Body of pancreas (tissue), 4 donors: Measurements from ENCODE around the gene TBC1D22B. TPM values are rescaled to one million over a fixed set of nuclear protein-coding genes. Genes with fewer than 3 reads are reported as not detected.

Source experiments
- ATAC-seq: fragments of 150-250 bp; one replicate; pipeline ENCODE4 v1.9.1; 2016
- DNase-seq, 4 donors: peaks; one replicate each; pipeline ENCODE4 v3.0.0-alpha.2; 2019
- H3K27ac ChIP-seq, 4 donors: fragments of 200-600 bp; sonication (generic); 1 replicate in 3 of 4; 2 replicates in 1 of 4; pipeline versions ENCODE4 v1.5.1 to v1.6.1; 2016 to 2019; ENCODE audit warnings: mild to moderate bottlenecking in 1 of 4, mixed read lengths in 1 of 4, moderate library complexity in 1 of 4
- H3K27me3 ChIP-seq, 2 donors: fragments of 200-600 bp; sonication (generic); one replicate each; pipeline ENCODE4 v1.6.0; 2016; ENCODE audit warnings: mild to moderate bottlenecking in 1 of 2
- H3K36me3 ChIP-seq, 2 donors: fragments of 200-600 bp; sonication (generic); replicated peaks in 1 of 2; 2 replicates each; pipeline ENCODE4 v1.5.1; 2016; ENCODE audit warnings: low read depth in 2 of 2; ENCODE audit not compliant: insufficient read depth in 1 of 2
- H3K4me1 ChIP-seq: fragments of 200-600 bp; sonication (generic); one replicate; pipeline ENCODE4 v1.6.0; 2016
- H3K4me3 ChIP-seq, 2 donors: fragments of 200-600 bp; sonication (generic); 1 replicate in 1 of 2; 2 replicates in 1 of 2; pipeline ENCODE4 v1.5.1; 2016 to 2019
- H3K9me3 ChIP-seq, 3 donors: fragments of 200-600 bp; sonication (generic); 1 replicate in 2 of 3; 2 replicates in 1 of 3; pipeline ENCODE4 v1.5.1; 2016
- POLR2A ChIP-seq, 3 donors: fragments of 450-650 bp; IDR thresholded peaks; one replicate each; pipeline ENCODE4 v1.6.1; 2016; ENCODE audit warnings: antibody characterized with exemption in 3 of 3, mild to moderate bottlenecking in 2 of 3
- WGBS, 2 donors: methylation state at CpG; one replicate each; pipeline ENCODE4 v1.1.5; 2017; 5-methylcytosine and 5-hydroxymethylcytosine counted together
- intact Hi-C: fragments of 100-400 bp; cut with DNase I; formaldehyde crosslinking; loops from one replicate; pipeline ENCODE4 v1.15.1; 2023
- total RNA-seq, 2 donors: library from RNA; depleted of rRNA; stranded (reverse); fragments of >200 nt; gene quantifications; one replicate each; pipeline ENCODE4 v1.1.0, GENCODE V29; 2016
- TF ChIP-seq, protein P1 (sequence below), 7 experiments: fragments of 450-650 bp in 4 of 7; fragments of 200-600 bp in 3 of 7; sonication (generic) in 3 of 7; IDR thresholded peaks; one replicate each; pipeline ENCODE4 v1.5.1; 2016 to 2019; ENCODE audit warnings: antibody characterized with exemption in 7 of 7

The TBC1D22B gene
- total RNA-seq, 2 donors from 2014 or later: 8.0 to 8.2 TPM

DNA sequence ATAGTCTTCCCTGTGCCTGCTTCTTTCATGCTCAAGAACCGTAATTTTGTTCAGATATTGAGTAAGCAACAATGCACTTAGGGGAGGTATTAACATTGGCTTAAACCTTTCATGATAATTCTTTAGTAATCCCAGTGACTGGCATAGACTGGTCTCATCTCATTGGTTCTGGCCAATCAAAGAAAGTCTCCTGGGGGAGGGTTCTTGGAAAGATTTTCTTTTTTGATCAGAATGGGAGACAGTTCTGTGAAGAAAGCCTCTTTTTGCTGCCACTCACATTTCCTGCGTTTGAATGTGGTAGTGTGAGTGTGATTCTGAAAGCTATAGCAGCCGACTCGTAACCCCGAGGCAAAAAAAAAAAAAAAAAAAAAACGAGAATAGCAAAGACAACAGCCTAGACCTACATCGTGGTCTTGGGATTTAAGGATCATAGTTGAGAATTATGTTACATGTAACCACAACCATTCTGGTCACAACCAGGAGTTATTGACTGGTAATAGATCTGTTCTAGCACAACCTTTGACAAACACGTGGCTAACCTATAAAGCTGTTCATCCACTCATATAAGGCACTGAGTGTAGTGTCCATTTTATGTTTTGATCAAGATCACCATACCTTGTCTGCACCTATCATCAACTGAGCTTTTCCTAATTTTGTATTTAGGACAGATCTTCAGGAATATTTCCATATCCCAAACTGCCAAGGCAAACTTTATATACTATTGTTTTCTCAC, 15.4 kb downstream of the TBC1D22B start:
- DNase-seq: no peak
- 65 to 84% methylated on average over 8 of the region's 8 CpGs for WGBS, 2 donors

DNA sequence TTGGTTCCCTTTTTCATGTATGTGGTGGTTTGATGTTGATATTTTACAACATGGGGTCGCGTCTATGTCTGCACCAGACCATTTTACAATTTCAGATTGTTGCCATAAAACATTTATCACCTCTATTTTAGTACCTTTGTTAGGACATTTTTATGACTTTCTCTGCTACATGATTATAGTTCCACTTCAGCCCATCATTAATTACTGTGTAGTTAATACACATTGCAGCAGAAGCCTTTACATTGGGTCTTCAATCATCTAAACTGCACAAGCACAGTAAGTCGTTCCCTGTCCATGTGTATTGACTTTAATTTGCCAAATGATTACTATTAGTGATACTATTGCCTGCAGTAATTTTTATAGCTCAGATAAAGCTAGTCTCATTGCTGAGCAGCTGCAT, 16.1 kb downstream of the TBC1D22B start:
- Histone ChIP-seq H3K4me3 (no peak overlapping the region), H3K4me1 (peaks cover 26% of the 10 kb centered on the region), H3K9me3 (no peaks in the 10 kb centered on the region), H3K36me3 (peaks cover 0 to 2% of the 10 kb centered on the region in 2 donors), H3K27me3 (no peaks in the 10 kb centered on the region), H3K27ac (no peak overlapping the region)
- 55 to 57% methylated on average over 3 of the region's 3 CpGs for WGBS, 2 donors
- intact Hi-C loops: no loop called here
- DNase-seq: no peak
- TF ChIP-seq, protein P1, sequence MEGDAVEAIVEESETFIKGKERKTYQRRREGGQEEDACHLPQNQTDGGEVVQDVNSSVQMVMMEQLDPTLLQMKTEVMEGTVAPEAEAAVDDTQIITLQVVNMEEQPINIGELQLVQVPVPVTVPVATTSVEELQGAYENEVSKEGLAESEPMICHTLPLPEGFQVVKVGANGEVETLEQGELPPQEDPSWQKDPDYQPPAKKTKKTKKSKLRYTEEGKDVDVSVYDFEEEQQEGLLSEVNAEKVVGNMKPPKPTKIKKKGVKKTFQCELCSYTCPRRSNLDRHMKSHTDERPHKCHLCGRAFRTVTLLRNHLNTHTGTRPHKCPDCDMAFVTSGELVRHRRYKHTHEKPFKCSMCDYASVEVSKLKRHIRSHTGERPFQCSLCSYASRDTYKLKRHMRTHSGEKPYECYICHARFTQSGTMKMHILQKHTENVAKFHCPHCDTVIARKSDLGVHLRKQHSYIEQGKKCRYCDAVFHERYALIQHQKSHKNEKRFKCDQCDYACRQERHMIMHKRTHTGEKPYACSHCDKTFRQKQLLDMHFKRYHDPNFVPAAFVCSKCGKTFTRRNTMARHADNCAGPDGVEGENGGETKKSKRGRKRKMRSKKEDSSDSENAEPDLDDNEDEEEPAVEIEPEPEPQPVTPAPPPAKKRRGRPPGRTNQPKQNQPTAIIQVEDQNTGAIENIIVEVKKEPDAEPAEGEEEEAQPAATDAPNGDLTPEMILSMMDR (IDR thresholded peaks at IDR 0.05): no peak
- TF ChIP-seq POLR2A (IDR thresholded peaks at IDR 0.05): no peak
- ATAC-seq: no peak

More for the DNA sequence above, 15.4 kb downstream of the TBC1D22B start:
- Histone ChIP-seq H3K4me3 (no peak overlapping the region), H3K27me3 (no peaks in the 10 kb centered on the region), H3K36me3 (peaks cover 0 to 2% of the 10 kb centered on the region in 2 donors), H3K27ac (no peak overlapping the region), H3K4me1 (peaks cover 24% of the 10 kb centered on the region), H3K9me3 (no peaks in the 10 kb centered on the region)
- TF ChIP-seq, protein P1 (IDR thresholded peaks at IDR 0.05): no peak
- no peak for TF ChIP-seq POLR2A (IDR thresholded peaks at IDR 0.05)
- no peak for ATAC-seq
- intact Hi-C loops: no loop called here

DNA sequence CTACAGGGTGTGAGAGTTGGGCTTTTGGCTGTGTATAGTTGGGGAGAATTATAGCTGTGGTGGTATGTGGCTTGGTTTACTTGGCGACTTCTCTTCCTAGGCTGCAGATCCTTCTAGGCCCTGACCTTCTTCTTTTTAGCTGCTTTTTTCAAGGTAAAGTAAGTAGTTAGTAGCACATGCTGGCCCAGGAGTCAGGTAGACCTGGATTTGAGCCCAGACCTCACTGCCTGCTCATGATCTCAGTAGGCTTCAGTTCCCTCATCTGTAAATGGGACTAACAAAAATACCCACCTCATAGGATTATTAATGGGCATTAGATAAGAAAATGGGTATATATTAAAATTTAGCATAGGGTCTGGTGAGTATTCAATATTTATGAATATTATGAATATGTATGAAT, 17.8 kb downstream of the TBC1D22B start:
- Histone ChIP-seq H3K9me3 (no peaks in the 10 kb centered on the region), H3K4me1 (peaks cover 31% of the 10 kb centered on the region), H3K27ac (no peak overlapping the region), H3K36me3 (peaks cover 0 to 2% of the 10 kb centered on the region in 2 donors), H3K4me3 (no peak overlapping the region), H3K27me3 (no peaks in the 10 kb centered on the region)
- ATAC-seq (no peak), DNase-seq (peak in 3 of 4 donors; percentile 23 to 49 (median 33))
- intact Hi-C loops: no loop called here
- TF ChIP-seq, protein P1 (IDR thresholded peaks at IDR 0.05): no peak
- TF ChIP-seq POLR2A (IDR thresholded peaks at IDR 0.05): no peak
- WGBS, 2 donors: 35 to 50% methylated on average over 1 of the region's 1 CpG

DNA sequence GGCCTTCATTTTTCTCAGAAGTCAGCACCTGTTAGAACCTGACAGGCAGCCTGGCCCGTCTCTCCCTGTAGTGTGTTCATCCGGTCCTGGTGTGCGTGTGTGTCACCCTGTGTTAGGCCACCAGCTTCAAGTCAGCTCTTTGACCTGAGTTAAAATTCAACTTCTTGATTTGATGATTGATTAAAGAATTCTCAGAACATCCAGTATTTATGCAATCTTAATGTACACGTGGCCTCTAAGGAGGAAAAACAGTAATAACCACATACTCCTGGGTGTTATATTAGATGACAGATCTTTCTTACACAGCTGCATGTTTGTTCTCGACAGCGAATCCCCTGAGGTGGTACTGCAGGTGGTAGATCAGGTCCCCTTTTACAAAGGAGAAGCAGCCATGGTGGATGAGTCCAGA, 19.4 kb downstream of the TBC1D22B start:
- Histone ChIP-seq H3K4me1 (peaks cover 31% of the 10 kb centered on the region), H3K36me3 (no peaks in the 10 kb centered on the region), H3K4me3 (no peak overlapping the region), H3K27me3 (no peaks in the 10 kb centered on the region), H3K27ac (no peak overlapping the region), H3K9me3 (no peaks in the 10 kb centered on the region)
- intact Hi-C loops: no loop called here
- TF ChIP-seq, protein P1 (IDR thresholded peaks at IDR 0.05): no peak
- no peak for TF ChIP-seq POLR2A (IDR thresholded peaks at IDR 0.05)
- 59 to 67% methylated on average over 6 of the region's 6 CpGs for WGBS, 2 donors
- ATAC-seq (peak; percentile 40), DNase-seq (no peak)
